ENCODE measurements around the gene TWF2. TPM values are rescaled to one million over a fixed set of nuclear protein-coding genes. Genes with fewer than 3 reads are reported as not detected.

The TWF2 gene
- total and polyA plus RNA-seq, 2 of the 13 experiments (the other 11 are each of a cell fraction or from before 2014, with no cell fraction given): 45.5 to 108 TPM

DNA sequence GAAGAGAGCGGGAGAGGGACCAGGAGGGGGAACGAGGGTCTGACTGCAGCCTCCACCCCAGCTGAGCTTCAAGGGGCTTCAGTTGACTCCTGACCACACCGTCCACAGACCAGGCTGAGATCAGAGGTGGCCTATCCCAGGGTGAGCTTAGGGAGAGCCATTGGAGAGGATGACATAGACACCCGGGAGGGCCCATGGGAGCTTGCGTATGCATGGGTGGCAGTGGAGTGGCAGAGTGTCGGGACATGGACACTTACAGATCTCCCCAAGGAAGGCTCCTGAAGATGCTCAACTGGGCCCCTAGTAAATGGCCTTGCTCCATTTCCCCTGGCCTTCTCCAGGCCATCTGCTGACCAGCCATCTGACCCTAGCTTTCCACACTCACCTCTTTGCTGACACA, 53.6 kb downstream of the TWF2 start:
- Histone ChIP-seq H2AFZ (ENCODE audit: low read length) (no peak overlapping the region), H4K20me1 (ENCODE audit: insufficient read depth, low read length) (no peaks in the 10 kb centered on the region), H3K27me3 (ENCODE audit: control insufficient read depth in 1 of 2, insufficient read depth in 2 of 2, low read length in 2 of 2) (no peaks in the 10 kb centered on the region), H3K79me2 (ENCODE audit: insufficient read depth, low read length) (no peaks in the 10 kb centered on the region), H3K4me3 (replicated peaks in 1 of 3; ENCODE audit: insufficient read depth in 1 of 3, low read depth in 2 of 3, low read length in 3 of 3) (no peak overlapping the region), H3K36me3 (replicated peaks in 1 of 2; ENCODE audit: control insufficient read depth in 1 of 2, insufficient read depth in 2 of 2, low read length in 2 of 2) (no peaks in the 10 kb centered on the region), H3K9me3 (ENCODE audit: low read length) (no peaks in the 10 kb centered on the region), H3K9ac (ENCODE audit: insufficient read depth, low read depth, low read length) (no peak overlapping the region), H3K4me2 (ENCODE audit: low read depth, low read length) (no peak overlapping the region), H3K4me1 (ENCODE audit: insufficient read depth, low read length) (peaks cover 90% of the 10 kb centered on the region), H3K27ac (ENCODE audit: extremely low read length, insufficient read depth, low read length) (no peak overlapping the region)
- DNase-seq (ENCODE audit: low spot score) (no peak), FAIRE-seq (no peak), ATAC-seq (no peak)
- ChIA-PET CTCF (ENCODE audit: low intra/inter-chr PET ratio, low total read pairs) (no interaction called here), POLR2A (interaction anchor here (0.6 to 1.6 kb wide), 4 partner anchors 8 to 685 kb away, joined by 3 to 4 read pairs (median 3); partner anchors contain the start of gene DCAF1)
- in situ Hi-C loops (cut with HindIII; ENCODE audit: extremely low pct_ligation_motif_present, low pct_unique_long_range_greater_than_20kb): no loop called here
- no TSS peak for BruUV-seq (replicated peaks)
- whole genome bisulfite sequencing (ENCODE audit: low lambda C conversion rate): 89% methylated on average over 2 of the region's 6 CpGs
- intact Hi-C loops (cut with micrococcal nuclease; ENCODE audit: unreplicated experiment): no loop called here
- TF ChIP-seq, protein P1, sequence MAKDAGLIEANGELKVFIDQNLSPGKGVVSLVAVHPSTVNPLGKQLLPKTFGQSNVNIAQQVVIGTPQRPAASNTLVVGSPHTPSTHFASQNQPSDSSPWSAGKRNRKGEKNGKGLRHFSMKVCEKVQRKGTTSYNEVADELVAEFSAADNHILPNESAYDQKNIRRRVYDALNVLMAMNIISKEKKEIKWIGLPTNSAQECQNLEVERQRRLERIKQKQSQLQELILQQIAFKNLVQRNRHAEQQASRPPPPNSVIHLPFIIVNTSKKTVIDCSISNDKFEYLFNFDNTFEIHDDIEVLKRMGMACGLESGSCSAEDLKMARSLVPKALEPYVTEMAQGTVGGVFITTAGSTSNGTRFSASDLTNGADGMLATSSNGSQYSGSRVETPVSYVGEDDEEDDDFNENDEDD (CRISPR knock-in tag; IDR thresholded peaks at IDR 0.05; ENCODE audit: borderline replicate concordance): no peak
- TF ChIP-seq, protein P2, sequence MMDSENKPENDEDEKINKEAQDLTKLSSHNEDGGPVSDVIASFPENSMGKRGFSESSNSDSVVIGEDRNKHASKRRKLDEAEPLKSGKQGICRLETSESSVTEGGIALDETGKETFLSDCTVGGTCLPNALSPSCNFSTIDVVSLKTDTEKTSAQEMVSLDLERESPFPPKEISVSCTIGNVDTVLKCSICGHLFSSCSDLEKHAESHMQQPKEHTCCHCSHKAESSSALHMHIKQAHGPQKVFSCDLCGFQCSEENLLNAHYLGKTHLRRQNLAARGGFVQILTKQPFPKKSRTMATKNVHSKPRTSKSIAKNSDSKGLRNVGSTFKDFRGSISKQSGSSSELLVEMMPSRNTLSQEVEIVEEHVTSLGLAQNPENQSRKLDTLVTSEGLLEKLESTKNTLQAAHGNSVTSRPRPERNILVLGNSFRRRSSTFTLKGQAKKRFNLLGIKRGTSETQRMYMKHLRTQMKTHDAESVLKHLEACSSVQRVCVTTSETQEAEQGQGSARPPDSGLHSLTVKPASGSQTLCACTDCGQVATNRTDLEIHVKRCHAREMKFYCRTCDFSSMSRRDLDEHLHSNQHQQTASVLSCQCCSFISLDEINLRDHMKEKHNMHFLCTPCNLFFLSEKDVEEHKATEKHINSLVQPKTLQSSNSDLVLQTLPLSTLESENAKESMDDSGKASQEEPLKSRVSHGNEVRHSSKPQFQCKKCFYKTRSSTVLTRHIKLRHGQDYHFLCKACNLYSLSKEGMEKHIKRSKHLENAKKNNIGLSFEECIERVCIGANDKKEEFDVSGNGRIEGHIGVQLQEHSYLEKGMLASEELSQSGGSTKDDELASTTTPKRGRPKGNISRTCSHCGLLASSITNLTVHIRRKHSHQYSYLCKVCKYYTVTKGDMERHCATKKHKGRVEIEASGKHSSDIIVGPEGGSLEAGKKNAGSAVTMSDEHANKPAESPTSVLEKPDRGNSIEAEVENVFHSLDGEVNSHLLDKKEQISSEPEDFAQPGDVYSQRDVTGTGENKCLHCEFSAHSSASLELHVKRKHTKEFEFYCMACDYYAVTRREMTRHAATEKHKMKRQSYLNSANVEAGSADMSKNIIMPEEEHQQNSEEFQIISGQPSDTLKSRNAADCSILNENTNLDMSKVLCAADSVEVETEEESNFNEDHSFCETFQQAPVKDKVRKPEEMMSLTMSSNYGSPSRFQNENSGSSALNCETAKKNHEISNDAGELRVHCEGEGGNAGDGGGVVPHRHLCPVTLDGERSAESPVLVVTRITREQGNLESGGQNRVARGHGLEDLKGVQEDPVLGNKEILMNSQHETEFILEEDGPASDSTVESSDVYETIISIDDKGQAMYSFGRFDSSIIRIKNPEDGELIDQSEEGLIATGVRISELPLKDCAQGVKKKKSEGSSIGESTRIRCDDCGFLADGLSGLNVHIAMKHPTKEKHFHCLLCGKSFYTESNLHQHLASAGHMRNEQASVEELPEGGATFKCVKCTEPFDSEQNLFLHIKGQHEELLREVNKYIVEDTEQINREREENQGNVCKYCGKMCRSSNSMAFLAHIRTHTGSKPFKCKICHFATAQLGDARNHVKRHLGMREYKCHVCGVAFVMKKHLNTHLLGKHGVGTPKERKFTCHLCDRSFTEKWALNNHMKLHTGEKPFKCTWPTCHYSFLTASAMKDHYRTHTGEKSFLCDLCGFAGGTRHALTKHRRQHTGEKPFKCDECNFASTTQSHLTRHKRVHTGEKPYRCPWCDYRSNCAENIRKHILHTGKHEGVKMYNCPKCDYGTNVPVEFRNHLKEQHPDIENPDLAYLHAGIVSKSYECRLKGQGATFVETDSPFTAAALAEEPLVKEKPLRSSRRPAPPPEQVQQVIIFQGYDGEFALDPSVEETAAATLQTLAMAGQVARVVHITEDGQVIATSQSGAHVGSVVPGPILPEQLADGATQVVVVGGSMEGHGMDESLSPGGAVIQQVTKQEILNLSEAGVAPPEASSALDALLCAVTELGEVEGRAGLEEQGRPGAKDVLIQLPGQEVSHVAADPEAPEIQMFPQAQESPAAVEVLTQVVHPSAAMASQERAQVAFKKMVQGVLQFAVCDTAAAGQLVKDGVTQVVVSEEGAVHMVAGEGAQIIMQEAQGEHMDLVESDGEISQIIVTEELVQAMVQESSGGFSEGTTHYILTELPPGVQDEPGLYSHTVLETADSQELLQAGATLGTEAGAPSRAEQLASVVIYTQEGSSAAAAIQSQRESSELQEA (CRISPR knock-in tag; IDR thresholded peaks at IDR 0.05; ENCODE audit: not compliant biosample characterization): no peak
- TF ChIP-seq RORA (CRISPR knock-in tag; IDR thresholded peaks at IDR 0.05) (no peak), ONECUT2 (CRISPR knock-in tag; IDR thresholded peaks at IDR 0.05) (no peak), FOXM1 (CRISPR knock-in tag; IDR thresholded peaks at IDR 0.05) (no peak), ZBTB8A (CRISPR knock-in tag; IDR thresholded peaks at IDR 0.05; ENCODE audit: borderline replicate concordance, low read depth) (no peak), MTA1 (CRISPR knock-in tag; IDR thresholded peaks at IDR 0.05; ENCODE audit: borderline replicate concordance) (no peak)
- TF ChIP-seq, protein P3, sequence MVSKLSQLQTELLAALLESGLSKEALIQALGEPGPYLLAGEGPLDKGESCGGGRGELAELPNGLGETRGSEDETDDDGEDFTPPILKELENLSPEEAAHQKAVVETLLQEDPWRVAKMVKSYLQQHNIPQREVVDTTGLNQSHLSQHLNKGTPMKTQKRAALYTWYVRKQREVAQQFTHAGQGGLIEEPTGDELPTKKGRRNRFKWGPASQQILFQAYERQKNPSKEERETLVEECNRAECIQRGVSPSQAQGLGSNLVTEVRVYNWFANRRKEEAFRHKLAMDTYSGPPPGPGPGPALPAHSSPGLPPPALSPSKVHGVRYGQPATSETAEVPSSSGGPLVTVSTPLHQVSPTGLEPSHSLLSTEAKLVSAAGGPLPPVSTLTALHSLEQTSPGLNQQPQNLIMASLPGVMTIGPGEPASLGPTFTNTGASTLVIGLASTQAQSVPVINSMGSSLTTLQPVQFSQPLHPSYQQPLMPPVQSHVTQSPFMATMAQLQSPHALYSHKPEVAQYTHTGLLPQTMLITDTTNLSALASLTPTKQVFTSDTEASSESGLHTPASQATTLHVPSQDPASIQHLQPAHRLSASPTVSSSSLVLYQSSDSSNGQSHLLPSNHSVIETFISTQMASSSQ (IDR thresholded peaks at IDR 0.05; ENCODE audit: low read depth): no peak
- TF ChIP-seq, protein P3 (CRISPR knock-in tag; IDR thresholded peaks at IDR 0.05; ENCODE audit: borderline replicate concordance): no peak
